OCI-LY1 (cell line): Measurements from ENCODE around the gene HS3ST2.

Experiments used
- EZH2 ChIP-seq: fragments of 200-600 bp; sonication (generic), shearing (Covaris generic); IDR thresholded peaks from 2 replicates; pipeline ENCODE4 v1.8.0; 2017; ENCODE audit warnings: borderline replicate concordance, mixed run types, mild to moderate bottlenecking, antibody characterized with exemption, low read length, moderate library complexity, mixed read lengths
- TF ChIP-seq, protein P1 (sequence below): fragments of 200-600 bp; sonication (generic), shearing (Covaris generic); IDR thresholded peaks from 2 replicates; pipeline ENCODE4 v1.5.1; 2017; ENCODE audit warnings: mild to moderate bottlenecking, antibody characterized with exemption, low read length, moderate library complexity, mixed read lengths

GRCh38 chr16:22897184-22897583 lies 83.2 kb downstream of the HS3ST2 start:
- TF ChIP-seq, protein P1, sequence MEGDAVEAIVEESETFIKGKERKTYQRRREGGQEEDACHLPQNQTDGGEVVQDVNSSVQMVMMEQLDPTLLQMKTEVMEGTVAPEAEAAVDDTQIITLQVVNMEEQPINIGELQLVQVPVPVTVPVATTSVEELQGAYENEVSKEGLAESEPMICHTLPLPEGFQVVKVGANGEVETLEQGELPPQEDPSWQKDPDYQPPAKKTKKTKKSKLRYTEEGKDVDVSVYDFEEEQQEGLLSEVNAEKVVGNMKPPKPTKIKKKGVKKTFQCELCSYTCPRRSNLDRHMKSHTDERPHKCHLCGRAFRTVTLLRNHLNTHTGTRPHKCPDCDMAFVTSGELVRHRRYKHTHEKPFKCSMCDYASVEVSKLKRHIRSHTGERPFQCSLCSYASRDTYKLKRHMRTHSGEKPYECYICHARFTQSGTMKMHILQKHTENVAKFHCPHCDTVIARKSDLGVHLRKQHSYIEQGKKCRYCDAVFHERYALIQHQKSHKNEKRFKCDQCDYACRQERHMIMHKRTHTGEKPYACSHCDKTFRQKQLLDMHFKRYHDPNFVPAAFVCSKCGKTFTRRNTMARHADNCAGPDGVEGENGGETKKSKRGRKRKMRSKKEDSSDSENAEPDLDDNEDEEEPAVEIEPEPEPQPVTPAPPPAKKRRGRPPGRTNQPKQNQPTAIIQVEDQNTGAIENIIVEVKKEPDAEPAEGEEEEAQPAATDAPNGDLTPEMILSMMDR = no peak
- no peak for TF ChIP-seq EZH2
